ENCODE measurements around the gene EIF4EBP3.
A peak's percentile ranks its signal among the peaks of the same experiment; 100 is the strongest.

The EIF4EBP3 gene

DNA sequence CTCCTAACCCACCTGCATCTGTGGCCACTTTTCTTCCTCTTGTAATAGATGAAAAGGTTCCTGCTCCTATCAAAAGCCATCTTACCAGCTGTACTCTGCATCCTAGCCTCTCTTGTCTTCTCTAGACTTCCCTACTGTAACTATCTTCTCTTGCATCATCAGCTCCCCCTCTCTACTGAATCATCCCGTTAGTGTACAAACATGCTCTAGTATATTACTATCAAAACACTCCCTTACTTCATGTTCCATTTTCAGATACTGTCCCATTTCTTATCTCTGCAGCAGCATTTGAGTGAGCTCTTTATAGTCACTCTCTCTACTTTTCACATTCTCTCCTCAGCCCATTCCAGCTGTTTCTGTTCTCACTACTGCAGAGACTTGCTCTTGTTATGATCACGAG is 7.0 kb downstream of the EIF4EBP3 start:
- in situ Hi-C loops (cut with HindIII; ENCODE audit: low sequenced_read_pairs) = no loop called here
- TF ChIP-seq, protein P1, sequence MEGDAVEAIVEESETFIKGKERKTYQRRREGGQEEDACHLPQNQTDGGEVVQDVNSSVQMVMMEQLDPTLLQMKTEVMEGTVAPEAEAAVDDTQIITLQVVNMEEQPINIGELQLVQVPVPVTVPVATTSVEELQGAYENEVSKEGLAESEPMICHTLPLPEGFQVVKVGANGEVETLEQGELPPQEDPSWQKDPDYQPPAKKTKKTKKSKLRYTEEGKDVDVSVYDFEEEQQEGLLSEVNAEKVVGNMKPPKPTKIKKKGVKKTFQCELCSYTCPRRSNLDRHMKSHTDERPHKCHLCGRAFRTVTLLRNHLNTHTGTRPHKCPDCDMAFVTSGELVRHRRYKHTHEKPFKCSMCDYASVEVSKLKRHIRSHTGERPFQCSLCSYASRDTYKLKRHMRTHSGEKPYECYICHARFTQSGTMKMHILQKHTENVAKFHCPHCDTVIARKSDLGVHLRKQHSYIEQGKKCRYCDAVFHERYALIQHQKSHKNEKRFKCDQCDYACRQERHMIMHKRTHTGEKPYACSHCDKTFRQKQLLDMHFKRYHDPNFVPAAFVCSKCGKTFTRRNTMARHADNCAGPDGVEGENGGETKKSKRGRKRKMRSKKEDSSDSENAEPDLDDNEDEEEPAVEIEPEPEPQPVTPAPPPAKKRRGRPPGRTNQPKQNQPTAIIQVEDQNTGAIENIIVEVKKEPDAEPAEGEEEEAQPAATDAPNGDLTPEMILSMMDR (IDR thresholded peaks at IDR 0.05; ENCODE audit: low read depth, low read length, missing control alignments) = no peak
- no peak for DNase-seq (ENCODE audit: low read depth)
- no peak overlapping the region for H3K4me3 ChIP-seq (ENCODE audit: low read depth, low read length)

DNA sequence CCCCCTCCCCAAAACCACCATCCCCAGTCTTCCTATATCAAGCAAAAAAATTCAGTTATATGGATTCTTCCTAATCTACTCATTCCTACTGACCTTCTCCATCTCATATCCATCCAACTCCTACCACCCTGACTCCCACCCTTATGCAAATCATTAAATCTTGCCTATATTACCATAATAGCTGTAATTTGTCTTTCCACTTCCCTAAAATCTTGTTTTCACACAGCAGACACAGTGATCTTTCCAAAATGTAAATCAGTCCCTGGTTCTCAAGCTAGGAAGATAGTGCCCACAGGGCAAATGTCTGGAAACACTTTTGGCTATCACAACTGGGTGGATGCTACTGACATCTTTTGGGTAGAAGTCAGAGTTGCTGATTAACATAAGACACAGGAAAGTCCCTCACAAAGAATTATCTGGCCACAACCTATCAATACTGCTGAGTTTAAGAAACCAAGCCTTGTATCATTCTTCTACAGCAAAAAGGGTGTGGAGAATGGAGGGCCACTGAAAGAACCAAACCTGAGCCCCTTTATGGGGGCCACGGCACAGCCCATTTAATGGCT is 8.4 kb downstream of the EIF4EBP3 start:
- TF ChIP-seq, protein P1 (IDR thresholded peaks at IDR 0.05; ENCODE audit: low read depth, low read length, missing control alignments) = no peak
- in situ Hi-C loops (cut with HindIII; ENCODE audit: low sequenced_read_pairs) = no loop called here
- H3K4me3 ChIP-seq (ENCODE audit: low read depth, low read length) = peak overlapping the region; percentile 88
- DNase-seq (ENCODE audit: low read depth) = no peak

DNA sequence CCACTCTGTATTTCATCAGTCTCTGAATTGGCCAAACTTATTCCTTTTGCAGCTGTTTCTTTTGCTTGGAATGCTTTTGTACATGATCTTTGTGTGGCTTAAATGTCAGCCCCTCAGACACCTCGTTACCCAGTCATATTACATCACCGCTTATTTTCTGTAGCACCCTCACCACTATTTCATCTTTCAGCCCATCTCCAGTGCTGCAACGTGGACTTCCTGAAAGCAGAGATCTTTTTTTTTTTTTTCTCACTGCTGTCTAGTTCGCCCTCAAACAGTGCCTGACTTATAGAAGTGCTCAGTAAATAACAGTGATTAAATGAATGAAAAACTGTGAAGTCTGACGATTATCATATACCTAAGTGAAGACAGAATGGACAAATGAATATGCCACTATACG is 9.0 kb downstream of the EIF4EBP3 start:
- TF ChIP-seq, protein P1 (IDR thresholded peaks at IDR 0.05; ENCODE audit: low read depth, low read length, missing control alignments) = no peak
- no peak for DNase-seq (ENCODE audit: low read depth)
- peak overlapping the region; percentile 88 for H3K4me3 ChIP-seq (ENCODE audit: low read depth, low read length)
- in situ Hi-C loops (cut with HindIII; ENCODE audit: low sequenced_read_pairs) = no loop called here

DNA sequence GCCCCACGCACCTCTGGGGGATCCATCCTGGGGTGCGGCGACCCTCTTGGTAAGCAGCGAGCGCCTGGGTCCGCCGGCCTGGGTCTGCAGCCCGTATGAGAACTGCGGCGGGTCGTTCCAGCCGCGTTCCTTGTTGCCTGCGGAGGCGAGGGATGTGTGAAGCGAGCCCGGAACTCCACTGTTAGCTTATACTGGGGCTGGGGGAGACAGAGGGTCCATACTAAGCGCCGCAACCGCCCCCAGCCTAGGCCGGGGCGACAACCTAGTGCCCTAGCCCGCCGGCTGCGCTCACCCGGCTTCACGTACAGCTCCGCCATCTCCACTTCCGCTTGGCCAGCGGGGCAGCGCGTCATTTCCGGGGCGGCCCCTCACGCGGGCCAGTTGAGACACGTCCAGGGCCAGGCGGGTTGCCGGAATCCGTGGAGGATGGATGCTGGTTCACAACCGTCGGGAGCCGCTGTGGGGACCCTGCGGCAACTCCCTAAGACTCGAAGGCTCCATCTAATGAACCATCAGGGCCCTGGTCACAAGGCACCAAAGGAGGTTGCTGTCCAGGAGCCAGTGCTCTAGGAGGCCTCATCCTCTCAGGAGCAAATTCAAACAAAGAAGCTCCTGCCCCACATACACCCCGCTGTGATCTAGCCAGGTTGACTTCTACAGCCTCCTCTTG is 9.8 kb downstream of the EIF4EBP3 start, which contains the start of gene SRA1:
Gene SRA1 (minus strand): TSS at position 338 of the 670 bp plus-strand sequence. CDS start 21 bp downstream, at position 317.
- TF ChIP-seq, protein P1 (IDR thresholded peaks at IDR 0.05; ENCODE audit: low read depth, low read length, missing control alignments) = no peak
- in situ Hi-C loops (cut with HindIII; ENCODE audit: low sequenced_read_pairs) = no loop called here
- peak within 1 kb of the TSS; percentile 88 for H3K4me3 ChIP-seq (ENCODE audit: low read depth, low read length)
- peak; percentile 69 for DNase-seq (ENCODE audit: low read depth)

DNA sequence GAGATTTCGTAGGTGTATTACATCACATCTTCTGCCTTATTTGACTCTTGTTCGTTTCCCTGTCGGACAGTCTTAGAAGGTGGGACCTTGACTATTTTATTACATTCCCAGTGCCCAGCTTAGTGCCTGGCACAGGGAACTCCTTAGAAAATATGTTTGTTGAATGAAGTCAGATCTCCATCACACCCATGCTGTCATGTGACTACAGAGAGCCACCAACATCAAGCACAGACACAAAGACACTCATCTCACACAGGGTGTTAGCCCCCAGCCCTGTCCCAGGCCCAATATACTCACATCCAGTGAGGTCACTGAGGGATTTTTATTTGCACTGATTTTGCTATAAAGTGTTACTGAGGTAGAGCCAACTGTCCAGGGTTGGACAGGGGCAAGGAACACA is 10.5 kb downstream of the EIF4EBP3 start:
- in situ Hi-C loops (cut with HindIII; ENCODE audit: low sequenced_read_pairs) = no loop called here
- no peak overlapping the region for H3K4me3 ChIP-seq (ENCODE audit: low read depth, low read length)
- DNase-seq (ENCODE audit: low read depth) = no peak
- TF ChIP-seq, protein P1 (IDR thresholded peaks at IDR 0.05; ENCODE audit: low read depth, low read length, missing control alignments) = no peak

DNA sequence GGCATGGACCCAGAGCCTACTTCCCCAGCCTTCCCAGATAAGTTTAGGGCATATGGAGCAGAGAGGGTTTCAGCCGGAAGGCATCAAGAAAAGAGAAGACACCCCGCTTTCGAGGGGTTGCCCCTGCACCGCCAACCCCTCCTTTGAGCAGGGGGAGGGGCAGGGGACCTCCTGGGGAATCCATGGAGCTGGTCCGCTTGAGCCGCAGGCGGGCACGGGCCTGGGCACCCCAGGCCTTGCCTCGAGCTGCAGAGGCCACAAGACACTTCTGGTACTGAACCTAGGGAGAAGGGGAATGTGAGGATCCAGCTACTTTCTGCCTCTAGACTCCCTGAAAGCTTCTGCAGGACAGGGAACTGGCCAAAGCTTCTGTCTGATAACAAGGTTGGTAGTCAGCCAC is 11.1 kb downstream of the EIF4EBP3 start:
- TF ChIP-seq, protein P1 (IDR thresholded peaks at IDR 0.05; ENCODE audit: low read depth, low read length, missing control alignments) = no peak
- no peak for DNase-seq (ENCODE audit: low read depth)
- no peak overlapping the region for H3K4me3 ChIP-seq (ENCODE audit: low read depth, low read length)
- in situ Hi-C loops (cut with HindIII; ENCODE audit: low sequenced_read_pairs) = no loop called here

Data from astrocyte of the cerebellum (primary cell).